Neuronal stem cell (in vitro differentiated cells): ENCODE measurements around the gene CFAP43.

Source experiments
- DNase-seq: peaks from one replicate; pipeline ENCODE4 v3.0.0-alpha.2; 2013; ENCODE audit warnings: low spot score
- H2AFZ ChIP-seq: one replicate; pipeline ENCODE4 v1.6.1; 2013; ENCODE audit warnings: mild to moderate bottlenecking, low read length, inconsistent platforms
- H2AK5ac ChIP-seq: 2 replicates; pipeline ENCODE4 v1.6.1; 2013; ENCODE audit warnings: low read depth, mild to moderate bottlenecking, inconsistent platforms, low read length, moderate library complexity, mixed read lengths
- H2BK120ac ChIP-seq: 2 replicates; pipeline ENCODE4 v1.6.1; 2013; ENCODE audit warnings: low read depth, mild to moderate bottlenecking, inconsistent platforms, low read length, moderate library complexity, mixed read lengths
- H2BK12ac ChIP-seq: one replicate; pipeline ENCODE4 v1.6.1; 2013; ENCODE audit warnings: low read length, inconsistent platforms
- H2BK15ac ChIP-seq: 2 replicates; pipeline ENCODE4 v1.6.1; 2013; ENCODE audit warnings: mild to moderate bottlenecking, low read length, inconsistent platforms, mixed read lengths
- H2BK5ac ChIP-seq: one replicate; pipeline ENCODE4 v1.6.1; 2013; ENCODE audit warnings: inconsistent platforms, mild to moderate bottlenecking, low read length, moderate library complexity
- H3K14ac ChIP-seq: one replicate; pipeline ENCODE4 v1.6.1; 2013; ENCODE audit warnings: low read length, inconsistent platforms
- H3K18ac ChIP-seq: 2 replicates; pipeline ENCODE4 v1.6.1; 2013; ENCODE audit warnings: low read length, inconsistent platforms
- H3K23ac ChIP-seq: 2 replicates; pipeline ENCODE4 v1.6.1; 2013; ENCODE audit warnings: low read depth, mild to moderate bottlenecking, mixed read lengths, low read length, inconsistent platforms; ENCODE audit not compliant: poor library complexity
- H3K27ac ChIP-seq: replicated peaks from 3 replicates; pipeline ENCODE4 v1.5.1; 2013; ENCODE audit warnings: low read length, inconsistent platforms
- H3K27me3 ChIP-seq, 3 experiments: 2 replicates each; pipeline ENCODE4 v1.6.1; 2013; ENCODE audit warnings: low read length in 3 of 3, mild to moderate bottlenecking in 2 of 3, inconsistent platforms in 1 of 3, low read depth in 1 of 3, mixed read lengths in 1 of 3, moderate library complexity in 1 of 3; ENCODE audit not compliant: control insufficient read depth in 3 of 3, insufficient read depth in 3 of 3
- H3K36me3 ChIP-seq, 2 donors: replicated peaks in 1 of 2; 2 replicates each; pipeline ENCODE4 v1.6.1; 2013; ENCODE audit warnings: low read length in 2 of 2; ENCODE audit not compliant: control insufficient read depth in 2 of 2, insufficient read depth in 2 of 2
- H3K4ac ChIP-seq: 2 replicates; pipeline ENCODE4 v1.6.1; 2013; ENCODE audit warnings: inconsistent platforms, mild to moderate bottlenecking, low read length, moderate library complexity
- H3K4me1 ChIP-seq, 2 donors: 1 replicate in 1 of 2; 2 replicates in 1 of 2; pipeline ENCODE4 v1.6.1; 2013; ENCODE audit warnings: low read length in 2 of 2, low read depth in 1 of 2; ENCODE audit not compliant: control insufficient read depth in 2 of 2, insufficient read depth in 1 of 2
- H3K4me2 ChIP-seq: one replicate; pipeline ENCODE4 v1.6.1; 2013; ENCODE audit warnings: mild to moderate bottlenecking, low read length, inconsistent platforms; ENCODE audit not compliant: insufficient read depth, poor library complexity, severe bottlenecking
- H3K4me3 ChIP-seq, 2 donors: 2 replicates each; pipeline ENCODE4 v1.5.1; 2013; ENCODE audit warnings: low read length in 2 of 2, mild to moderate bottlenecking in 2 of 2, inconsistent platforms in 1 of 2, moderate library complexity in 1 of 2
- H3K79me1 ChIP-seq: one replicate; pipeline ENCODE4 v1.6.1; 2013; ENCODE audit warnings: low read depth, mild to moderate bottlenecking, inconsistent platforms, low read length, moderate library complexity
- H3K9ac ChIP-seq: one replicate; pipeline ENCODE4 v1.6.1; 2013; ENCODE audit warnings: mild to moderate bottlenecking, low read depth, low read length, inconsistent platforms; ENCODE audit not compliant: poor library complexity
- H3K9me3 ChIP-seq, 2 donors: replicated peaks in 1 of 2; 2 replicates each; pipeline versions ENCODE3 to v1.6.1; 2013; ENCODE audit warnings: low read length in 2 of 2, mild to moderate bottlenecking in 2 of 2, inconsistent platforms in 1 of 2, low read depth in 1 of 2, mixed read lengths in 1 of 2, moderate library complexity in 1 of 2; ENCODE audit not compliant: control insufficient read depth in 2 of 2, insufficient read depth in 1 of 2
- H4K8ac ChIP-seq: one replicate; pipeline ENCODE4 v1.6.1; 2013; ENCODE audit warnings: low read depth, mild to moderate bottlenecking, inconsistent platforms, low read length, moderate library complexity
- H4K91ac ChIP-seq: one replicate; pipeline ENCODE4 v1.6.1; 2013; ENCODE audit warnings: low read length, low read depth, mild to moderate bottlenecking, inconsistent platforms; ENCODE audit not compliant: poor library complexity
- WGBS, 2 donors: extraction: QIAGEN DNeasy Blood & Tissue Kit; methylation state at CpG; one replicate each; pipeline ENCODE4 v1.1.7; 2013; ENCODE audit warnings: missing lambda C conversion rate in 2 of 2, mixed read lengths in 1 of 2; ENCODE audit not compliant: insufficient read length in 2 of 2, insufficient replicate concordance in 1 of 2; ENCODE audit errors: extremely low coverage in 2 of 2; 5-methylcytosine and 5-hydroxymethylcytosine counted together

Gene CFAP43

GRCh38 chr10:104262055-104262454, 29.9 kb upstream of the CFAP43 start:
- Histone ChIP-seq H2AFZ (no peak overlapping the region), H3K27ac (no peak overlapping the region), H2BK120ac (no peak overlapping the region), H4K91ac (no peak overlapping the region), H3K4me3 (no peak overlapping the region), H3K79me1 (no peaks in the 10 kb centered on the region), H2BK5ac (no peak overlapping the region), H3K27me3 (no peaks in the 10 kb centered on the region), H2BK15ac (no peak overlapping the region), H4K8ac (no peak overlapping the region), H2AK5ac (no peak overlapping the region), H3K9me3 (no peaks in the 10 kb centered on the region), H3K36me3 (peaks cover 2 to 99% of the 10 kb centered on the region in 2 donors), H3K4me2 (no peak overlapping the region), H3K4me1 (no peaks in the 10 kb centered on the region), H3K18ac (no peak overlapping the region), H3K23ac (no peak overlapping the region), H2BK12ac (no peak overlapping the region), H3K14ac (no peak overlapping the region), H3K4ac (no peak overlapping the region), H3K9ac (no peak overlapping the region)
- DNase-seq = no peak
- no CpG with 5 or more reads among the region's 5 CpGs for WGBS, 2 donors

GRCh38 chr10:104260775-104261115, 28.6 kb upstream of the CFAP43 start:
- Histone ChIP-seq H2BK12ac (no peak overlapping the region), H2AFZ (no peak overlapping the region), H3K4me1 (peaks cover 0 to 6% of the 10 kb centered on the region in 2 donors), H3K9me3 (no peaks in the 10 kb centered on the region), H3K36me3 (peaks cover 2 to 90% of the 10 kb centered on the region in 2 donors), H4K8ac (no peak overlapping the region), H3K27me3 (no peaks in the 10 kb centered on the region), H4K91ac (no peak overlapping the region), H2BK120ac (no peak overlapping the region), H3K4ac (no peak overlapping the region), H3K23ac (no peak overlapping the region), H3K4me2 (no peak overlapping the region), H2AK5ac (no peak overlapping the region), H3K27ac (no peak overlapping the region), H2BK15ac (no peak overlapping the region), H3K79me1 (no peaks in the 10 kb centered on the region), H3K4me3 (no peak overlapping the region), H2BK5ac (no peak overlapping the region), H3K14ac (no peak overlapping the region), H3K9ac (no peak overlapping the region), H3K18ac (no peak overlapping the region)
- no peak for DNase-seq
- WGBS, 2 donors = no CpG with 5 or more reads among the region's 3 CpGs

DNA sequence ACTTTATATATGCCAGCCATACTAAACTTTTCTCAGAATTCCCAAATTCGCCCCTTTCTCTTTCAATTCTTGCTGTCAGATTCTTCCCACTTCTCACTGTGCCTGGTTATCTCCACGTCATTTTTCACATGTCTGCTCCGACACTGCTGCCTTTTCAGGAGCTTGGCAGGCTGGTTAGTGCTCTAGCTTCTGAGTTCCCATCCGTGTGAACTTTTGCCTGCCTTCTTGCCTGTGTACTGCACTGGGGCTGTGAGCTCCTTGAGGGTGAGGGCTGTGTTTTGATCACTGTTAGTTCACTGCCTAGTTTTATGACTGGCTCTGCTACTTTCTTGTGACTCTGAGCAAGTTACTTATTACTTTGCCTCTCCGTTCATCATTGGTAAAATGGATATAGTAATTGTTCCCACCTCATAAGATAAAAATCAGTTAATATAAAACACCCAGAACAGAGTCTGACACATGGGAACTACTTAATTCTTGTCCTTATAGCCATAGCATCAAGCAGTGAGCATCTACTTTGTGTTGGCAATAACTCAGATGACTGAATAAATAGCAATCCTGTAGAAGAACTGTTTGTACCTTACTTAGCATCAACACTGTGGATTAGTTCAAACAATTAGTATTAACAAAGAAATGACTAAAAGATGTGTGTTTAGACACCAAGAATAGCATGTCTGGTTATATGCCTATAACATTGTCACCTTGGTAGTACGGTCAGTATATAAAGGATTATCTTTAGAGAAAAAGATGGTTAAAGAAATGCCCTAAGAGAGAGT, 28.0 kb upstream of the CFAP43 start:
- Histone ChIP-seq H3K4me1 (peaks cover 0 to 6% of the 10 kb centered on the region in 2 donors), H4K8ac (no peak overlapping the region), H3K4ac (no peak overlapping the region), H3K23ac (no peak overlapping the region), H4K91ac (no peak overlapping the region), H2BK120ac (no peak overlapping the region), H3K4me2 (no peak overlapping the region), H3K27me3 (peaks cover 0 to 2% (median 0%) of the 10 kb centered on the region in 3 experiments), H3K18ac (no peak overlapping the region), H3K9me3 (no peaks in the 10 kb centered on the region), H3K36me3 (peaks cover 2 to 84% of the 10 kb centered on the region in 2 donors), H2AK5ac (no peak overlapping the region), H3K79me1 (no peaks in the 10 kb centered on the region), H2AFZ (no peak overlapping the region), H3K4me3 (no peak overlapping the region), H2BK15ac (no peak overlapping the region), H3K14ac (no peak overlapping the region), H3K9ac (no peak overlapping the region), H3K27ac (no peak overlapping the region), H2BK5ac (no peak overlapping the region), H2BK12ac (no peak overlapping the region)
- no peak for DNase-seq
- 100% methylated on average over 1 of the region's 6 CpGs; no CpG with 5 or more reads in 1 of the 2 donors for WGBS, 2 donors

- Histone ChIP-seq H2BK15ac (no peak overlapping the region), H3K79me1 (no peaks in the 10 kb centered on the region), H2BK5ac (no peak overlapping the region), H2AK5ac (no peak overlapping the region), H3K4ac (no peak overlapping the region), H3K9me3 (no peaks in the 10 kb centered on the region), H3K18ac (no peak overlapping the region), H3K4me2 (no peak overlapping the region), H4K91ac (no peak overlapping the region), H3K23ac (no peak overlapping the region), H4K8ac (no peak overlapping the region), H2BK120ac (no peak overlapping the region), H3K27ac (no peak overlapping the region), H3K14ac (no peak overlapping the region), H2BK12ac (no peak overlapping the region), H3K36me3 (peaks cover 2 to 77% of the 10 kb centered on the region in 2 donors), H3K4me3 (no peak overlapping the region), H3K27me3 (peaks cover 0 to 7% (median 0%) of the 10 kb centered on the region in 3 experiments), H2AFZ (no peak overlapping the region), H3K4me1 (peaks cover under 1 to 6% of the 10 kb centered on the region in 2 donors), H3K9ac (no peak overlapping the region)
- DNase-seq = no peak
- WGBS, 2 donors = no CpG with 5 or more reads among the region's 3 CpGs
Observed at GRCh38 chr10:104259456-104259855, 27.3 kb upstream of the CFAP43 start.
